Left forelimb (tissue), 1 donor: ENCODE measurements around the gene PLEKHA7.

Experiments used
- DNase-seq: peaks from one replicate; pipeline ENCODE4 v3.0.0-alpha.2; 2018; ENCODE audit warnings: low spot score

The PLEKHA7 gene

GRCh38 chr11:16805938-16806337, 208.3 kb downstream of the PLEKHA7 start:
- DNase-seq = no peak

DNA sequence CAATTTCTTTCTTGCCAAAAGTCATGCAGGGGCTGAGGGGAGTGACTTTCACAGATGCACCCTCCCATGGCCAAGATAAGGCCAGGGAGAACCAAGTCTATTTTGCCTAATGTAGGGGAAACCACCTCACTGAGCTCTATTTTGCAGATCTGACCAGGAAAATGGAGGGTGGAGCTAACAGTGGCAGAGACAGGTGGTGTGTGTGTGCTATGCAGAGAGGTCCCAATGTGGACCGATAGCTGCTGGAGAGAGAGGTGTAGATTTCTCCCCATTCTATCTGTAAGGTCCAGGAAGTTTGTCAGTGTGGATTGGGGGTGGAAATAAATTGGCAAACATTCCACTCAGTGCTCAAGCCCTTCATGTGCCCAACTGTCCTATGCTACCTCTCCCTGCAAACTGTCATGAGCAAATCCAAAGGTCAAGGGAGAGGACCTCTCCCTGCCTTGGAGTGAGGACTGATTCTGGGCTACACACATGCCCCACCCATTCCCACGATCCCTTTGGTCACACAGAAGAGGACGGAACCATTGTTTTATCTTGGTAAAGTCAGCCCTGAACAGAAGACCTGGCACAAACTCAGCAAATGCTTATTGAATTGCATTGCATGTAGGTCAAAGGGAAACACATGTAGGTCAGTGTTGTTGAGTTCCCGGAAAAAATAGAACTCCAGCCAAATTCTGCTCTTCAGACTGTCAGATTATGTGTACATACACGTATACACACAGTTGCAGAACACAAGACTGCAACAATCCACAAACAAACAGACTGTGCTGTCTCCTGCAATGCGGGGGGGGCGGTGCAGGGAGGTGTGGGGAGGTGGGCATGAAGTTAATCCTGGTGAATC, 209.9 kb downstream of the PLEKHA7 start:
- no peak for DNase-seq

DNA sequence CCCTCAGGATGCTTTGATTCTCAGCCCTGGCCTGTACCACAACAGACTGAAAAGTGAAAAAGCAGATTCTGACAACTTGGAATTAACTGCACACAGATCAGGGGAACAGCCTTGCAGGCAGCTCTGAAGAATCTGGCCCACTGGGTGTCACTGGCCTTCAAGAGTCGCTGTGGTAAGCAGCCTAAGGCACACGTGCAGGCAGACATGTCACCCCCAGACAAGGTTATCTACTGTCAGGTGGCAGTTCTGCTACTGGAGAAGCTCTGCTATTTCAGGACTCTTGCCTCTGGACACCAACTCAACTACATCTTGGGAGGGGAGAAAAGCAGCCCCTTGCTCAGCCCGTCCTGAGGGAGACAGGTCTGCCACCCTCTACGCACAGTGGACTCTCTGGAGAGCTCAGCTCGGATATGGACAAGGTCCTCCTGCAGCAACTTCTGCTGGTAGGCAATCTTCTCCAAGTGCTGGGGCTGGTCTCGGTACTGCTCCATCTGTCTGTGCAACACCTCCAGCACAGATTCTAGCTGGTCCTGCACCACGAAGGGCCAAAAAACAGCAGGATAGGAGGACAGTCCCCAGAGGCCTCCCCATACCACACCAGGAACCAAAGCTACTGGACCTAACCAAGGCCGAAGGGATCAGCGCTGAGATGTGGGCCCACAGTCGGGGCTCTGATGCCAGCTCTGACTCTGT, 212.8 kb downstream of the PLEKHA7 start:
- DNase-seq = no peak

GRCh38 chr11:16800382-16800781, 213.8 kb downstream of the PLEKHA7 start:
- DNase-seq = no peak

DNA sequence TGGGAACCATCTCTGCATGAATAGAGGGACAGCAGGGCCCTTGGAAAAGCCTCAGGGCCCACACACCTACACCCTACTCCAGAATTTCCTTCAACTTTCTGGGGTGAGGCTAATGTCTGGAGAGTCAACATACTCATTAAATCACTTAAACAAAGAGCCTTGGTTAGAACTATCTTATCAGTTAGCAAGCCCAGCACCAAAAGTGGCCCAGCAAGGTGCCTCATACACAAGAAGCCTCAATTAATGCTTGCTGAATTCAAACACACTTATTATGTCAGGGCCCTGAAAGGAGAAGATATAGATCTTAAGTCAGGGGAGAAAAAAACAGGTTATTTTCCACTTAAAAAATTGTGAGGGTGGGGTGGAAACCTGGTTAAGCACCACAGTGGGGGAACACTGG, 214.3 kb downstream of the PLEKHA7 start:
- DNase-seq = no peak

DNA sequence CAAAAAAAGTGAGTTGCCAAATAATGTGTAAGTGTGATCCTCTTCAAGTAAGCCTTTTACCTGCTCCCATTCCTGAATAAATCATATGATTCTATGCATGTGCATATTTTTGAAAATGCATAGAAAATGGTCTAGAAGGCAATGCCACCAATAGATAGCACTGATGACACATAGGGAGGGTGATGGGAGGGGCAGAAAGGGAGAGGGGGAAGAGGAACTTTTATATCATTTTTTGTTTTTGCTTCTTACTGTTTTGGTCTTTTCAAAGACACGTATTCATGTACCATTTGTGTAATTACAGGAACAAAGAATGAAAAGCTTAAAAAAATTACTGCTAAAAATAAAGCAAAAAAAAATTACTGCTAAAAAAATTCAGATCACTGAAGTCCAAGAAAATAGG, 215.0 kb downstream of the PLEKHA7 start:
- no peak for DNase-seq

- no peak for DNase-seq
These were observed 216.4 kb downstream of the PLEKHA7 start for GRCh38 chr11:16797776-16798175.

GRCh38 chr11:16796311-16796710, 217.9 kb downstream of the PLEKHA7 start:
- DNase-seq = no peak

DNA sequence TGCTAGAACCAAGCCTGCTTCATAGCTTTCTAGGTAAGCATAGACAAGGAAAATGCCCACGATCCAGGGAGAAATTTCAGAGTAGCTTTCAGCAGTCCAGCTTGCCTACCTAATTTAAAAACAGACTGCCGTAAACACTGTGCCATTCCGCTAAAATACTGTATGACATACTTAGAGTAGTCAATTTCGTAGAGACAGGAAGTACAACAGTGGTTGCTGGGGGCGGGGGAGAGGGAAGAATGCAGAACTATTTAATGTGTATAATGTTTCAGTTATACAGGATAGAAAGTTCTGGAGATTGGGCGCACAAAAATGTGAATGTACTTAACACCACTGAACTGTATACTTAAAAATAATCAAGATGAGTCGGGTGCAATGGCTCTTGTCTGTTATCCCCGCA, 219.1 kb downstream of the PLEKHA7 start:
- DNase-seq = no peak

GRCh38 chr11:16794047-16794818, 220.0 kb downstream of the PLEKHA7 start:
- no peak for DNase-seq

DNA sequence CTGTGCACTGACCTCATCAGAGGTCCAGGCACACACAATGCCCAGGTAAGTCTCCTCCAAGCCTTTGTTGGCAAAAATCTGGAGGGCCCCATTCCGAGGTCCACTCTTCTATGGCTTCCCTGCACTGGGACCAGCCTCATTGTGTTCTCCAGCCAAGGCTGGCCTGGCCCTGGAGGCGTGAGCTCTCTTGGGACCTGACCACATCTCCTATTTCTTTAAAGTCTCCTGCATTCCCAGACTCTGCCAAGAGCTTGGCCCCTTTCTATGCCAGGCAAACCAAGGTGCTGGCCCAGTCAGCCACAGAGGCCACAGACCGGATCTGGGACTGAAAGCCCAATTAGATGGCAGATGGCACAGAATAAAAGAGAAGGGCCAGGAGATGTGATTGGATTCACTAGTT, 220.7 kb downstream of the PLEKHA7 start:
- DNase-seq = no peak

- DNase-seq = no peak
These were observed 221.2 kb downstream of the PLEKHA7 start for GRCh38 chr11:16793009-16793408.

- no peak for DNase-seq
These were observed 221.8 kb downstream of the PLEKHA7 start for GRCh38 chr11:16792426-16792825.

- no peak for DNase-seq
These were observed 222.8 kb downstream of the PLEKHA7 start for GRCh38 chr11:16791191-16791961.

DNA sequence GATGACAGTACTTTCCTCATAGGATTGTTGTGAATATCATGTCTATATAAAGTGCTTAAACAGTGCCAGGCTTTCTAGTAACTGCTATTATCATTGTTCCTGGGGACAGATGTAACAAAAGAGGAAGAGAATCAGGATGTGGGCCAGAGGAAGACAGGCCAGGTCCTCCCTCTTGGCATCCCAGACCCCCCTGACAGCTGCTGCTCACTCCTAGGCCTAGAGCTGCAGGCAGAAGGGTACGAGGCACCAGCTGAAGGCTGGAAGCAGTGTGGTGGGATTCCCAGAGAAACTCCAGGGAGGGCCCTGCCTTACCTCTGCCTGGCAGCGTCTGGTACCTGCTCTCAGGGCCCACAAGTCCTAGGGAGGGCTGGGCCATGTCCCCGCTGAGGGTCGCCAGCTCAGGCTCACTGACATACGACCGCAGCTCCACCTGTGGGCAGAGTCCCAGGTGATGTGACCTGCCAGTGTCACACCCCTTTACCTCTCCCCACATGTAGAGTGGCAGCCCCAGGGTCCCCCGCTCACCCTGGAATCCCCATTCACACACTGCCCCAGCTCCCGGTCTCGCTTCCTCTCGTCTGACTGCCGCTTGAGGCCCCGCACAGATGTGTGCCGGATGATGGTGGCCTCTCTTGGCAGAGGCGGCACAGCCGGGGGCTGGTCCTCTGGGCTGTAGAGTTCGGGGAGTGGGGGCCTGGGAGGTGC, 223.6 kb downstream of the PLEKHA7 start:
- no peak for DNase-seq

DNA sequence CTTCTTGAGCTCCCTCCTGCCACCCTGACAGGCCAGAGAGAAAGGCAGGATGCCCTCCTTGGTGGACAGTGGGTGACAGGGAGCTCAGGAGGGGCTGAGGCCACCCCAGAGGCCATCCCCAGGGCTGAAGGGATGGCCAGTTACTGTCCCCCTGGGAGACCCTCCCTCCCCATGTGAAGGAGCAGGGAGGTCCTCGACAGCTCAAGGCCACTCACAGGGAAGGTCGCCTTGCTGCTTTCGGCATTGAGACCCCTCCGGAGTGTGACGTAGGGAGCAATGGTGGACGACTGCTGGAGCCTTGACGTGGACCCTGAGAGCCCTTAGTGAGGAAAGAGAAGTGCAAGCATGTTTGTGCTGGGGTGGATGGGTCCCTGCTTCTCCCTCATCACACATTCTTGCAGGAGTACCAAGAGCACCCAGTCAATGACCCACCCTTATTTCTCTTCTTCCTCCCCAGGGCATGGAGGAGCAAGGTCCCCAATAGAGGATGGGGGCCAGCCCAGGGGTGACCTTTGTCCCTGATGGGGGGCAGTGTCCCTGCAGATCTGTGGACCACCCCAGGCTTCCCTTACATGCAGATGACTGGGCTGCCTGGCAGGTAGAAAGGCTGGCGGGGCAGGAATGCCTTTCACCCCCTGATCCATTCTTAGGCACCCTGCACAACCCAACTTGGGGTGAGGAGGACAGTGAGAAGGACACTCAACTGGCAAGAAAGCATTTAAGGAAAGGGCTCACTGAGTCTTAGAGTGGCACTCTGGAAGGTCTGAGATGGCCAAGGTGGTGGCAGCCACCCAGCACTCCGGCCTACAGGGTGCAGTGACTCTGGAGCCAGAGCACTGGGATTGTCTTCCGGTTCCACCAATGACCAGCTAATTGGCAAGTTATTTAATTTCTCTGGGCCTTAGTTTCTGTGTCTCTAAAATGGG, 224.4 kb downstream of the PLEKHA7 start:
- no peak for DNase-seq

DNA sequence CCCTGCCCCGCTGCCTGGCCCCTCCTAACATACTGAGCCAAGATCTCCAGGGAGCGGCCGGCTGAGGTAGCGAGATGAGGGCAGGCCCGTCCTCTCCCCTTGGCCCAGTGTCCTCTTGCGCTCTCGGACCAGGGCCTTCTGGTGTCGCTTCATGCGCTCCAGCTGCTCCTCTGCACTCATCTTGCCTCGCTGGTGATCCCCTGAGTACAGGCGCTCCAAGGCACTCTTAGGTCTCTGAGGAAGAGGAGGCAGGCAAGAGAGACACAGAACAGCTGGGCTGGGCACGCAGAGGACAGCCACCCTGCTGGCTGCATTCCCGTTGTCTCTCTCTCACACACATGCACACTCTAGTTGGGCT, 225.2 kb downstream of the PLEKHA7 start:
- DNase-seq = no peak

- DNase-seq = no peak
These were observed 225.8 kb downstream of the PLEKHA7 start for GRCh38 chr11:16788141-16789062.

DNA sequence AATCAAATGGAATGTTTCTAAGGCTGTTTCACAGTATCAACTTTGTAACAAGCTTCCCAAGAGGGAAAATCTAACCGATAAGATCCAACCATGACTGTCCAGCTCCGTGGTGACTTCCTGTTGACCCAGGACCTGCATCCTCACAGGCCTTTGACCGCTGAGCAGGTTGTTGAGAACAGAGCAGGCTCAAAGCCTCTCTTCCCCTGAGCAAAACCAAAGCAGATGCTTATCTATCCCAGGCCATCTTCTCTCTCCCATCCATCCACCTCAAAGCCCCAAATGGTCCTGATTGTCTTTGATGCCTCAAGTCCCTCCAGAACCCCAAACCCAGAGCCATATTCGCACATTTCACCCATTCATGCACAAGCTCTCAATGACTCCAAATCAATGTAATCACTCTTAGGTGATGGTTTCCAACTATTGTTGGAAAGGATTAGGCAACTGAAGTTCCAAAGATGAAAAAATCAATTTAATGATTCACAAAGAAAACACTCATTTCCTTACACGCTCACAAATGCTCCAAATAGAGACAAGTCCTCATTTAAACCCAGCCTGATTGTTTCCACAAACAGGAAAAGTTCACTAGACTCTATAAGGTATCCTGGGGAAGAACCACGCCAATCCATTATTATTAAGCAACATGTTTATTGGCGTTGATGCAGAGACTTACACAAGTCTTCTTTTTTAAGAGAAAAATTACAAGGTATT, 227.0 kb downstream of the PLEKHA7 start:
- no peak for DNase-seq
